T-helper 2 cell (primary cell): ENCODE data around the gene PAPOLB.

ENCODE experiments used
- DNase-seq, 5 experiments: peaks; one replicate each; pipeline versions ENCODE4 v3.0.0 to v3.0.0-alpha.2; 2012 to 2022

Gene PAPOLB

DNA sequence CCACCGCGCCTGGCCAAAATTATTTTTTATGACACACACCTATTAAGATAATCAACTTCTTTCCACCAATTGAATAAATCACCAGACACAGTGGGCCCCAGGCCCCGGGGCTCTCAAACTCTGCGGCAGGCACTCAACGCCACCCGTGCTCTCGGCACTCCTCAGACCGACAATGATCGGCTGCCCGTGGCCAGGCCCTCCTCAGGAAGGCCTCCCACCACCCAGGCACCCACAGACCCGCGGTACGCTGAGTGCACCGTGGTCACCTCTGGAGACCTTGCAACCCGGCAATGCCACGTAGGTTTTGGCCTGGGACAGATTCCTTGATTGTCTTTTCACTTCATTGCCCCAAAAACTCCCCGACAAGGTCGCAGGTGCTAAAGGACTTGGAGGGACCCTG, 14.8 kb upstream of the PAPOLB start:
- no peak for DNase-seq

DNA sequence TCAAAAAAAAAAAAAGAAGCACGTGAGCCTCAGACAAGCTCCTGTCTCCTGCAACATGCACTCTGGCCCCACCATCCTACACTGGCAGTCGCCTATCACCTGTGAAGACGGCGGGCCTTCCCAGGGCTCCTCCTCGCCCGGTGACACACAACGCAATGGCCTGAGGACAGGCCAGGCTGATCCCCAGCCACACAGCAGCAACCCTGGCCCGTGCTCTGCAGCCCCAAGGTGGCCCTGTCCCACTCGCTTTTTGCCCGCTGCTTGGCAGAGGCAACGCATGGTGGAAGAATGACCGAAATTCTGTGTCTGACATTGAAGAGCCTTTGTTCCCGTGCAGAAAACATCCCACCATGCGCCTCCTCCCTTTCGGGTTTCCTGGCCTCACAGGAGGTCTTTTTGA, 13.6 kb upstream of the PAPOLB start:
- DNase-seq: no peak

DNA sequence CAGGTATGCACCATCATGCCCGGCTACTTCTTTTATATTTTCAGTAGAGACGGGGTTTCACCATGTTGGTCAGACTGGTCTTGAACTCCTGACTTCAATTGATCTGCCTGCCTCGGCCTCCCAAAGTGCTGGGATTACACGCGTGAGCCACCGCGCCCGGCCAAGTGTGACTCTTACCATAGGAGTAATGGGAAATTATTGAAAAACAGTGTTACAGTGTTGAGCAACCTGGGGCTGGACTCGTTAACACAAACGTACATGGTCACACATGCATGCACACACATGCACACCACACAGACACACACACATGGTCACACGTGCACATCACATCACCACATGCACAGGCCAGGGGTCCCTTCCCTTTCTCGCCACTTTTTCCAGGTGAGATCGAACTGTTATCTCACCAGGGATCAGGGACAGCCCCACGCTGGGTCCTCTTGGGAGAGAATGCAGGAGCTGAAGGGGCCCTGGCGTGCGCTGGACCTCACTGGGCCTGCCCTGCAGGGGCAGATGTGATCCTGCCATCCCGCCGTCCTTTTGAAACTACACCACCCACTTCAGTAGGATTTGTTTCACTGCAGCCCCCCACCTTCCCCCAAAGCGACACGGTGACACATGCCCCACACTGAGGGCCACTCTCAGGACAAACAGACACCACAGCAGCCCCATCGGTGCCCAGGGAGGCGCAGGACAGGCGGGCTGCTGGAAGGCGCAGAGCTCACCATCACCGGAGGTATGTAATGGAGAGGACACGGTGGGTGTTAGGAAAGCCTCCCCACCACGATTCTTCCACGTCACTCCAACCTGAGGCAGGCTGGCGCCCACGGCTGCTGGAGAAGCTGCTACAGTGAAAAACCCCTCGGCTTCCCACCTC, 11.5 kb upstream of the PAPOLB start:
- DNase-seq: no peak

DNA sequence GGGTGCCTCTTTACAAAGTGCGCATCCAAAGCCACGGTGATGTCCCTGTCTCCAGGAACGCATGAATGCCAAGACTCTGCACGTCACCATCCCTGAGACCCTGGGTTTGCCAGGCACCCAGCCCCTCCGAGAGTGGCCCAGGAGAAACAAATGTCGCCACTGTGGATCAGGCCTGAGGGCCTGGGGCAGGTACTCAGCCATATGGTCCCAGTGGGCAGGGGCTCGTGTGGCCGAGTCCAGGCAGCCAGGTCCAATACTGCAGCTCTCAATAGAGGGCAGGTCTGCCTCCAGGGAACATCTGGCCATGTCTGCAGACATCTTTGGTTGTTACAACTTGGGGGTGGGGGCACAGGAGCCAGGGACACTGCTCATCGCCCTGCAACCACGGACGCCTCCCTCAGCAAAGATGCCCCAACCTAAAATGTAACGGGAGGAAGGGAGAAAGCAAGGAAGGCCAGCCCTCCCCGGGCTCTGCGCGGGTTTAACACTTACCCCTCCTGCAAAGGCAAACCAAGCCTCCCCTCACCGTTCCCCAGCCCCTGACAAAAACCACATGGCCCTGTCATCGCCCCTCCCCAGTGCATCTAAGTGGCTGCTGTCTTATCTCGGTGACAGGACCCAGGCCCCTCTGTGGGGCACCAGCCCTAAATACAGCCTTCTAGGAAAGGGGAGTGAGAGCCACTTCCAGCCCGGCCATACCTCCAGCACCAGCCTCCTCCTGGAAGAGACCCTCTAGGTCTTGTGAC, 10.3 kb upstream of the PAPOLB start:
- DNase-seq: no peak

DNA sequence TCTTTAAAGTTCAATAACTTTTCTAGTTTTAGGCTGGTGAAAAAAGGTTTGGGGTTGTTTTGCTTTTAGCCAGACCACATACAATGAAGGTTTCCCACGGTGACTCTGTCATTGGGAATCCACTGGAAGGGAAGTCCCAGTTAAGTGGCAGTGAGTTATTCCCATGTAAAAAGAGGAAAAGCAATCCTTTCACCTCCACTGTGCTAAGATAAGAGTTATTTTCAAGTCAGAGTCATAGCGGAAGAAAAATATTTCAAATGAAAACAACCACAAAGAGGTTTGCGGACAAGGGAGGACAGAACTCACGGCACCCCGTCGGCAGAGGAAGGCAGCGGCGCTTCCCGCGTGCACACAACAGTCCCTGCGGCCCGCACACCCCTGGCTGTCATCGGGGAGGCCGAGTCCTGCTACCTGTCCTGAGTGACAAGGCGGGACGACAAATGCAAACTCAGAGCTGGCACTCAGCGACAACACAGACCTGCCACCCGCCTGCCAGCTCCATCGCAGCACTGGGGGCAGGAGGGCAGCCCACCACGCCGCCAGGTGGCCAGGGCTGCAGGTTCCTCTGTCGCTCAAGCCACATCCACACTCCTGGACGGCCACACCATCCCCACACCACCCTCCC, 9.3 kb upstream of the PAPOLB start:
- DNase-seq: peak in 1 of 5 experiments; percentile 50

DNA sequence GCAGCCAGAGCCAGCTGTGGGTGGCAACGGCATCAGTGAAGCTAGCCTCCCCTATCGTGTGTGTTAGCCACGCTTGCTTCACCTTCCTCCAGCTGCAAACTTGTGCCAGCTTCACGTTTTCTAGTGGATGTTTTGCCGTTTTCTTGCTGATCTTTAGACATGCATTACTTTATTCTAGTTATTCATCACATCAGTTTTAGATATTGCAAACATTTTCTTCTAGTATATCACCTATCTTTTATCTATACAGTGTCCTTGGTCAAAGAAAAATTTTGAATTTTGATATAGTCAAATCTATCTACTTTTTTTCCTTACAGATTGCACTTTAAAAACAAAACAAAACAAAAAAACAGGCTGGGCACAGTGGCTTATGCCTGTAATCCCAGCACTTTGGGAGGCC, 6.7 kb upstream of the PAPOLB start:
- DNase-seq: no peak

DNA sequence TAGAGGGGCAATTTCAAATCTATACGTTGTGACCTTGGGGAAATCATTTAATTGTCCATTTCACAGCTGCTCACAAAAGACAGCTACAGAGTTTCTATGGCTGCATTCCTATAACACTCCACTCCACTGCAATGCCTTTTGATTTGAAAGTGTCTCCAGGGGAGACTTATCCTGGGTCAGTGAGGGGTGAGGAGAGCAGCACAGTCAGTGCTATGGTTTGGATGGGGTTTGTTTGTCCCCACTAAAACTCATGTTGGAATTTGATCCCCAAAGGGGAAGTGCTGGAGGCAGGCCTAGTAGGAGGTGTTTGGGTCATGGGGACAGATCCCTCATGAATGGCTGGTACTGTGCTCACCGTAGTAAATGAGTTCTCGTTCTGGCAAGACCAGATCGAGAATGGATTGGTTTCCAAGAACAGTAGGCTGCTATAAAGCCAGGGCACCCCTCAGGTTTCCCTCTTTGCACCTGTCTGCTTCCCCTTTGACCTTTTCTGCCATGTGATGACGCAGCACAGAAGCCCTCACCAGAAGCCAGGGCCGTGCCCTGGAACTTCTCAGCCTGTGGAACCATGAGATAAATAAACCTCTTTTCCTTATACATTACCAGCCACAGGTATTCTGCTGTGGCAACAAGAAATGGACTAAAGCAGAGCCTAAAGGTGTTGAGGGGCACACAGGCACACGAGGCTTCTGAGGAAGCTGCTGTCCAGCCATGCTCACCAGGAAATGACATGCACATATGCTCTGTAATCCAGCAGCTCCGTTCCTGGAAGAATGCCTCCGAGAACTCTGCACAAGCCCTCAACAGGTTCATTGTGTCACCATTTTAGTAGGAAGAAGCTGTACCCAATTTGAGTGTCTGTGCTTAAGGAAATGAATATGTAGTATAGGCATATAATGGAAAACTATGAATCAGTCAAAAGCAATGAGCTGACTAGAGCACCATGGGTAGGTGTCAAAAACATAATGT, 5.0 kb upstream of the PAPOLB start:
- no peak for DNase-seq

DNA sequence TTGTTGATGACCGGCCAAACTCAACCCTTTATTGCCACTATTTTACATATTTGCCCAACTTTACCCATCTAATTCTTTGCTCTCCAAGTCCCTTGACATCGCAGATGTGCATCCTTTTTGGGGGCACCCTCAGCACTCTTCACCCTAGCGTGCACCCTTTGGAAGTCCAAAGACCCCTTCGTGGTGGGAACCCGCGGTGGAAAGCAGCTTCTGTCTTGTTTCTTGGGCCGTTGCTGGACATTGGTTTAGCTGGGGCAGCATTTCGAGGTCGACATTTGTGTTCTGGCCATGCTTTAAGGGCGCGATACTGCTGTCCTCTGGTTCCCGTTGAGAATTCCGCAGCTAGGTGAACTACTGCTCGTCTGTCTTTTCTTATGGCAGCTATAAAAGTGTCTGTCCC, 326 bp upstream of the PAPOLB start:
- DNase-seq: no peak

DNA sequence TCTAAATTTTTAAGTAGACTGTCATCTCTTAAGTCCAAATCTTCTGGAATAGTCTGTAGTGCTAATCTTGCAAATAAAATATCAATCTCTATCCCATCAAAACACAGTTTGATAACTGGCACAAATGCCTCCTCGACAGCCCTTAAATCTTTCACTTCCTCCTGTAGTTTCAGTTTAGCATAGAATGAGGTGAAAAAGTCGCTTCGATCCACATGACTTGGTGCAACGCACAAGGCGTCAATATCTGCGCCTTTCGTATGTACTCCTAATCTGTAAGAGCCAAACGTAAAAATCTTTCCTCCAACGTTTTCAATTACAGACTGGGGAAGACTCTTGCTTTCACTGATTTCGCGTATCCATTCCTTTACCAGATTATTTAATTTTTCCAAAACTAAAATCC, 603 bp downstream of the PAPOLB start:
- no peak for DNase-seq

DNA sequence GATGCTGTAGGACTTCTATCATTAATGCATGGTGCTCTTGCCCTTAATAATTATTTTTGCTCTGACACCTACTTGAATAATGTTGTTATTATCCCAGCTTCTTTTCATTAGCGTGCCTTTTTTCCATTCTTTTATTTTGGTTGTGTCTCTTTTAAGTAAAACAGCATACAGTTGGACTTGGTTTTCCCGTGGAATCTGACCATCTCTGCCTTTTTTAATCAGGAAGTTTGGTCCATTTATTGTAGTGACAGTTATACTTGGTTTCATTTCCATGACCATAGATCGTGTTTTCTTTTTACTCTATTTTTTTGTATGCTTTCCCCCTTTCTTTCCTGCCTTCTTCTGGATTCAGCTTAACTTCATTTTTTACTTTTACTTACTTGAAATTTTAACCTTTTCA, 4.6 kb downstream of the PAPOLB start:
- no peak for DNase-seq

DNA sequence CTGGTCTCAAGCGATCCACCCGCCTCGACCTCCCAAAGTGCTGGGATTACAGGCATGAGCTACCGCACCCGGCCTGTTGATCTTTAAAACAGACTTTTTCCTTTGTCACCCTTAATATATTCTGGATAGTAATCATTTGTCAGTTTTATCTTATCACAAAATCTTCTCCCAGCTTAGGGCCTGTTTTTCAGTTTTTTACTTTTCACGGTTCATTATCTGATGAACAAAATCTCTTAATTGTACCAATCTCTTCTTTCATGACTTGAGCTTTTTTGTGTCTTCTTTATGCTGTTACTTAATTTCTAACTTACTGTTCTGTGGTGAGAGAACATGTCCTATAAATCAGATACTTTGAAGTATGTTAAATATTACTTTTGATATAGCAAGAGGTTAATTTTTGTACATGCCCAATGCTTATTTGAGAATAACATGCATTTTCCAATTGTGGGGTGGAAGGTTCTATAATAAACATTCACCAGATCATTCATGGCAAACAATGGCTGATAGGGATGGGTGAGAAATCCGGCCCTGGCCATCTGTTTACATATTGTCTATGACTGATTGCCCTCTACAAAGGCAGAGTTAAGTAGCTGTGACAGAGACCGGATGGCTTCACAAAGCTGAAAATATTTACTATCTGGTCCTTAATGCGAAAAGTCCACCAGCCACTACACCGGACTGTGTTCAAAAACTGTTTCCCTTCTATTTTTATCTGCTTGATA, 5.3 kb downstream of the PAPOLB start:
- no peak for DNase-seq

DNA sequence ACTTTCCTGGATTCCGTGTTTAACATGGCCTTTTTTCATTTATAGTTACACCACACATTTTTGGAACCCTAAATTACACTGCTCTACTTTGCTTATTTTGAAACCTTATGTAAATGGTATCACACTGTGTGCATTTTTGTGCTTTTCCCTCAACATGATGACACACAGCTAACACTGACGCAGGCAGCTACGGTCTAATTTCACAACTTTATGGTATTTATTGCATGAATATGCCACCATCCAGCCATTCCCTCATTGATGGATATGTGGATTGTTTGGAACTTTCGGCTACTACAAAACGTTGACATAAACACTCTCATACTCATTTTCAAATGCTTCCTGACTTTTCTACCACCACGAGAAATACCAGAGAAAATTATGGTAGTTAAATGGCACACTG, 6.9 kb downstream of the PAPOLB start:
- no peak for DNase-seq

DNA sequence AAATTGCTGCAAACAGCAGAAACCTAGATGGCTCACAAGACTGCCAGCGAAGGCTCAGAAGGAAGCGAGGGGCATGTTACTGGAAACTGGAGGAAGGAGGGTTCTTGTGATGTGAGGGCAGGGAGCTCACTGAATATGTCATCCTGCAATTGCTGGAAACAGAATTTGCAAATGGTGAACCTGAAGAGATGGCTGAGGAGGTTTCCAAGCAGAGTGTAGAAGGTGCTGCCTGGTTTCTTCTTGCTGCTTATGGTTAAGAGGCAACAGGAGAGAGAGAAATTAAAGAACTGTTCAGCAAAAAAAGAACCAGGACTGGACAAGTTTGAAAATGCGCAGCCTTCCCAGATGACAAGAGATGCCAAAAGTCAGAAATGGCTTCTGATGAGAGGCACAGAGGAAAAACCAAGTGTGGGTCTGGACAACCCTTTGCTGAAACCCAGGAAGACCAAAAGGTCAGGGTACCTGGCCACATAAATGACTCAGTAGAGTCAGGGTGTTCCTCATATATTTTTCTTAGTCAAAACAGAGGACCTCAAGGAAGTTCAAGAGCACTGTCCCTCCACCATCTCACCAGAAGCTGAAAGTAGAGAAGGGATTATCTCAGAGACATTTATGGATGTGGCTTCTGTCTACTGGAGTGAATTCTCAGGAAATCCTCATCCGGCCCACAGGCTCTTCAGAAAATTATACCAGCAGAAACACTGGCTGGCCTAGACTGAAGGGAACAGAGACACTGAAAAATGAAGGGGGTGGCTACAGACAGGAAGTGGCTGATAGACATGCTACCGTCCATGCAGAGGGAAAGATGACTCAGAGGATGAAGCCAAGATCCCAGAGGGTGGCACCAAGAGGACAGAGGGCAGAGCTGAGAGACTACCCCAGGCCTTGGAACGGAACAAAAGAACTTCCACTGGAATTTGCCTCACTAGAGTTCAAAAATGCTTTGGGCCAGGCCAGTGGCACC, 10.1 kb downstream of the PAPOLB start:
- no peak for DNase-seq

DNA sequence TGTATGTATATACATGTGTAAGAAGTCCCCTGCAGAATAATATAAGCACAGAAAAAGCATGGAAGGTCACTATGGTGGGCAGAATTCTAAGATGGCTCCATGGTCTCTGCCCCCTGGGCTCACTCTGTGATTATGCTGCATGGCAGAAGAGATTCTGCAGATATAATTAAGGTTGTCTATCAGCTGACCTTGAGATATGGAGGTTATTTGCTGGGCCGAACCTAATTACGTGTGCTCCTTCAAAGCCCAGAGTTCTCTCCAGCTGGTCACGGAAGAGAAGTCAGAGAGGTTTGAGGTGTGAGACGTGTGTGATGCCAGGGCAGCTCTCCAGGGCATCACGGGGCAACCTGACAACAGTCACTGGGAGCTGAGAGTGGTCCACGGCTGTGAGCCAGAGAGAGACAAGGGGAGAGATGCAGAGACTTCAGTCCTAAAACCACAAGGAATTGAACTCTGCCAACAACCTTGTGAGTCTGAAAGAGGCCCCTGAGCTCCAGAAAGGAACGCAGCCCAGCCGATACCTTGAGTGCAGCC, 11.5 kb downstream of the PAPOLB start:
- DNase-seq: no peak

DNA sequence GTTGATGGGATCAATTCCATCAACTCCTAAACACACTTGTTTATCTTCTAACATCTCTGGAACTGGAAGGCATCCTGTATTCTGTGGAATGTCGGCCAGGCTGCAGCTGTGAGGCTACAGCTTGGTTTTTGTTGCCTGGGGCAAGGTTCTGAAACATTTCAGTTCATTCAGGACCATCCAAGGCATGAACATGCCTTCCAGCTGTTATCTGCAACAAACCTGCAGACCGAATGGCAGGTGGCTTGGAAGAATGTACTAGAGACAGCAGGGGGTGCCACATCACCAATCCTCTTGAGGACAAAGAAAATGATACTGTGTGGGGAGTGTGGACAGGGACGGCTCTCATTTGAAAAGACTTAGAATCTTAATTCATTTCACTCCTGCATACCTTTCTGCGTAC, 12.4 kb downstream of the PAPOLB start:
- DNase-seq: peak in 1 of 5 experiments; percentile 34

DNA sequence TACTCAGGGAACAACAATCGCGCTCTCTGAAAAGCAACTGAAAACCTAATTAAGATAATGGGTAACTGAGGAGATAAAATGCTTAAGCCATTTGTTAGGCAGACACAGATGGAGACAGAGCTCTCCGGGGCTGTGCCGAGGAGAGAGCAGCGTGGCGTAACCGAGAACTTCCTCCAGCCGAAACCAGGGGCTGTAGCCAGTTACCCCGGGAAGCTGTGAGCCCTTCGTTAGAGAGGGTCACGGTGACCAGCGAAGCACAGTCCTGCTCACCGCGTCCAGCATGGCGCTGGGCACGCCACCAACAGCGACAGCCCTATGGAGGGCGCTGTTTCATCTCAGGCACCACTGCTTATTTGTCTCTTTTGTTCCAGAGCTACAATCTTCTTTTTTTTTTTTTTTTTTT, 16.1 kb downstream of the PAPOLB start:
- no peak for DNase-seq

DNA sequence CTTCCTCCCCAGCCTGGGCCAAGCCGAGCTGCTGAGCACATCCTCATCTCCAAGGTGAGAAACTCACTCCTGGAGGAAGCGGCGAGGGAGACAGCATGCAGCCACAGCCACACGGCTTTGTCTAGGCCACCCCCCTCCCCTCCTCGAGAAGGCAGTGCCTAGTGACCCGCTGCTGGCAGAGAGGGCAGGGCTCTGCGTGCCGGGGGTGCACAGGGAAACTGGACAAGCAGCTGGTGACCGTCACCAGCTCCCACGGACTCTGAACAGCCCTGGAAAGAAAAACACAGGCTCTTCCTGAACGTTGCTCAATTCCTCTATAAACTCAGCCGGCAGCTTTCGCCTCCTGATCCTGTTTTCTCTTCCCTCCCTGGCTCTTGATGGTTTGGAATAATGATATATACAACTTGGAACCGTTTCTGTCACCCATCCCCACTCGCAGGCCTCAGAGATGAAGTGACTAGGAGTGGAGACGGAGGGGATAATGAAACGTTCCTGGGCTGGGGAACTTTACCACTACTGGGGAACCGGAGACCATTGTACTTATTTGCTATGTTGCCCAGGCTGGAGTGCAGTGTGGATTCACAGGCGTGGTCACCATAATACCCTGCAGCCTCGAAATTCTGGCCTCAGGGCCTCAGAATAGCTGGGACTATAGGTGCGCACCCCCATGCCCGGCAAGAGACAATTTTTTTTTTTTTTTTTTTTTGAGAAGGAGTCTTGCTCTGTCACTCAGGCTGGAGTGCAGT, 19.3 kb downstream of the PAPOLB start:
- no peak for DNase-seq

DNA sequence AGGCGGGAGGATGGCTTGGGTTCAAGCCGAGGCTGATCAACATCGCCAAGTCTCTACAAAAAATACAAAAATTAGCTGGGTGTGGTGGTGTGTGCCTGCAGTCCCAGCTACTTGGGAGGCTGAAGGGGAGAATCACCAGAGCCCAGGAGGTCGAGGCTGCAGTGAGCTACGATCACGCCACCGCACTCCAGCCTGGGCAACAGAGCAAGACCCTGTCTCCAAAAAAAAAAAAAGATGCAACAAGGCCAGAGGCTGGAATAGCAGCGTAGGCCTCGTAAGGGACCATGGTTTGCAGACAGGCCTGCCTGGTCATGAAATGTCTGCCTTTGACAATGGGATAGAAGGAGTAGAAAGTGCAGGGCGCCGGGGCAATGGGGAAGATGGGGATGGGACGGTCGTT, 20.0 kb downstream of the PAPOLB start:
- no peak for DNase-seq

DNA sequence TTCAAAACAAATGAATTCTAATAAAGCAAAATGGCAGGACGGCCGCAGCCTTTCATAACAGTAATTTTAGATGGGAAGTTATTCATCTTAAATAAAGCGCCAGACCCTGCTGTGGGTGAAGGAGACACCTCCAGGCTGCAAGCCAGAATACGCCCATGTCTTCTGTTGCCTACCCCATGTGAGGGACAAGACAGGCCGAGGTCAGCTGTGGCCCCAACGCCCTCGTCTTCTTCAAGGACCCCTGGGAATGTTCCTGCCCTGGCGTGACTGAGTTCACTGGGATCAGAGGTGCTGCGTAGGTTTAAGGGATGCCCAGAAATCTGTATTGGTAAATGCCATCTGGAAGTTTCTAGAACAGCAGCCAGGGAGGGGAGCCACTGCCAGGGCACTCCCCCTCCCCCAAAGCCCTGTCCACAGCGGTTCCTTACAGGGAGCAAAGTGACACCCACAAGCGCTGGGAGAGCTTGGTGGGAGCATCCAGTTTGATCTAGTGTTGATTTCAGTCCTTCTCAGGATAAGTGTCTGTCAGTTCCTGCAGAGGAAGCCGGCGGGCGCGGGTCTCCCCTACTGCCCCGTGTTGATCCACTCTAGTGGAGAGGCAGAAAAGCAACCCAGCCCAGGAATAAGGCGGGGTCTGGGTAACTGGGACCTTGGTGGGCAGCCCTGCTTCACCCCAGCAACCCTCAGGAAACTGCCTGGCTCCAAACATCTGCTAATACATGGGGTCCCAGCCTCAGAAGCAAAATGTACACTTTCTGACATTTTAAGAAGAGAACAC, 20.6 kb downstream of the PAPOLB start:
- no peak for DNase-seq
